CMK (cell line): ENCODE data around the gene REG4.
"Not testable (repeated sequence)": the region's sequence is repeated elsewhere in the genome, so short reads cannot be mapped to it uniquely, and the experiment has no call there.

Experiments used
- DNase-seq: peaks from one replicate; pipeline ENCODE4 v3.0.0-alpha.2; 2010; ENCODE audit warnings: low read depth

The REG4 gene

DNA sequence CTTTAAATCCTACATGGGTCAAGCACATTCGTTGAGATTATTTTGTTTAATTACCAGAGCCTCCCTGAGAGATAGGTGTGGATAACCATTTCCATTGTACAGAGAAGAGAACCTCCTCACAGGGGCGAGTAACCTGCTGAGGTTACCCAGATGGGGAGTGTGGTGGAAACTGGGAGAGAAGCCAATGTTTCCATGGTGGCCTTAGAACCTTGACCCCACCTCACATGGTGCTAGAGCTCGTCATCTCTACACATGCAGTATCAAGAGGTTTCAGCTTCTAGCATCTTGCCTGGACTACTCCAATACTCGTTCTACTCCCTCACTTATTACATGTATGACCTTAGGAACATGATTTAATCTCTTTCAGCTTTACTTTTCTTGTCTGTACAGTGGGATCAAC is 4.8 kb downstream of the REG4 start:
- DNase-seq, result no peak

DNA sequence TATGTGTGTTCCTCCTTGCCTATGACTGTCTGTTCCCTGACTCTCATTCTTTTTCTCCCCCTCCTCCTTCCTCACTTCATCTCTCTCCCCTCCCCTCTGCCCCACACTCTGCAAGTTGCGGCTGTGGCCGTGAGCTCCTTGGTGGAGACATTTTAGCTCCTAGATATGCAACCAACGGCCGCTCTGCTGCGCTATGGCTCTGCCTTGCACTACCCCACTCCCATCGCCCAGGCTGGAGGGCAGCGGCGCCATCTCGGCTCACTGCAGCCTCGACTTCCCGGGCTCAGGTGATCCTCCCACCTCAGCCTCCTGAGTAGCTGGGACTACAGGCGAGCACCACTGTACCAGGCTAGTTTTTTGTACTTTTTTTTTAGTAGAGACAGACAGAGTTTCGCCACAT is 5.5 kb downstream of the REG4 start:
- no peak for DNase-seq

DNA sequence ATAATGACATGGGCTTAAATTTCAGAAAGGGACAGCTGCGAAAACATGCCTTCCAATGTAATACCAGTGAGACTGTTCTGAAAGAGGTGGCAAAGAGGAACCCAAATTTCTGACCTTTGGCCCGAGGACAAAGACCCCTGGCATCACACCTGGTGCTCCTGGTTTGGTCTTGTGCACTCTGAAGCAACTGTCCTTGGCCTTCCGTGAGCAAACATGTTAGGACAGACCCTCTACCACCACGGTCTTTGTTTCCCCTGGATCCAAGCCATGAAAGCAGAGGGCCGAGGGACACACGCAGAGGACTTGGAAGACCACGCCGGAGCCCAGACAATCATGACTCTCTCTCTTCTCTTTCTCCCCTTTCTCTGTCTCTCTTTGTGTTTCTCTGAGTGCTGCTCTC is 6.0 kb downstream of the REG4 start:
- DNase-seq, result no peak

DNA sequence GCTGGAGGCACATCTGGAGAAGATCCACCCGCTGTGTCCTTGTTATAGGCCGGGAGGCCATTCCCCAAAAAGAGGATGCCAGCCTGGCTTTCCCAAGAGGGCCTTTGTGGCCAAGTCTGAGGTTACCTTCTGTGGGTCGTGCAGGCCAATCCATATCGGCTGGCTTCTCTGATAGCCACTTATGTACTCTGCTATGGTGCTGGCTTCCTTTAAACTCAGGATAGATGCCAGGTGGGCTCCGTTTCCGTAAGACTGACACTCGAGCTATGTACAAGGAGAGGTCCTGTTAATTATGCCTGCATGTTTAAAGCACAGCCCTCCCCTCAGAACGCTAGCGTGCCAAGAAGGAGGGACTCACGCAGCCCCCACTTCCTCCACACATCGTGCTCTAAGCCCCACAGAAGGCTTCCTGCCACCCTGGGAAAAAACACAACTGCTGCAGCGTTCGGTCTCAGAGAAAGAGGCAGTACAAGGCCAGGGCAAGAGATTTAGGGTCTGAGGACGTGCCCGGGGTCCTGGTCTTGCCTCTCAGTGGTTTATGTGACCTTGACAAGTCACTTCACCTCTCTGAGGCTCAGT is 11.6 kb downstream of the REG4 start:
- no peak for DNase-seq

DNA sequence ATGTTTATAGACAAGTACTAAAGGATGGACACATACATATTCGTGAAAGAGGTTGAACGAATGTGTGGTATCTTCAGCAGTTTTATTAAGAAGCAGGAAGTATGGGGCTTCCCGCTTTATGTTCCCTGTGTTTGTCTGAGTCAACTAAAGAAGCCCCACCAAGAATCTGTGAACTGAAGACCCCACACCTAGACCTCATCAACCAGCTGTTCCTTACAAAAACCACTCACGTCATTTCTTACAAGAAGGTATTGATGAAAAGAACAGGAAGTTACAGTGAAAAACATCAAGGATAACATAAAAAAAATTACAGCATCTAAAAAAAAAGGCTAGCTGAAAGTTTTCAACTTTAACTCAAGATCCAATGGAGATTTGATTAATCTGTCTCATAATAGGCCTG is 12.3 kb downstream of the REG4 start:
- DNase-seq, result no peak

DNA sequence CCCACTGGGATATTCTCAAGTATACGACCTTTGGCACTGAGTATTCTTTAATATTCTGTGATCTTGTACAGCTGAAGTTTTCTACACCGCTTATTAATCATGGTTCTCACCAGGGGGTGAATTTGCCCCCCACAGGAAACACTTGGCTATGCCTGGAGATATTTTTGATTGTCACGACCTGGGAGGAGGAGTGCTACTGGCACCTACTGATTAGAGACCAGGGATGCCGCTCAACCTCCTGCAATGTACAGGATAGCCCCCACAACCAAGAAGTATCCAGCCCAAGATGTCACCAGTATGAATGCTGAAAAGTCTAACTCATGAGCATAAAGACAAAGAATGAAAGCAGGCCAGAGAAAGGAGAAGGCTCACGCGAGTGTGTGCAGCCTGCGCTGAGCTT is 13.7 kb downstream of the REG4 start:
- no peak for DNase-seq

DNA sequence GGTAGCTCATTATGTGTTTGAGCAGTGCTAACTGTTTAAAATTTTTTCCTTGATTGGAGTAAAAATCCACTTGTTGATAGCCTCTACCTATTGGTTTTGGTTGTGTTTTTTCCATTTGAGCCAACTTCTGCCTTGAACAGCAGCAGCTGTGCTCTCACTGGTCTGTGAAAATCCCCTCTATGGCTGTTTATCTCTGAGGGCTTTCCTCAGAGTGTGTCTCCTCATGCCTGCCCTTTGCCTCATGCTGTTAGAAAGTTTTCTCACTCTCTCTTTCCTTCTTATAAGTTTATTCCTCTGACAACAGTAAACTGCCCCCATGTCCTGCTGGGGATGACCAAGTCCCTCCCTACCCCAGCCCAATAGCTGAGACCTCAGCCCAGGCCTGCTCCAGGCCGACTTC is 14.1 kb downstream of the REG4 start:
- no peak for DNase-seq

DNA sequence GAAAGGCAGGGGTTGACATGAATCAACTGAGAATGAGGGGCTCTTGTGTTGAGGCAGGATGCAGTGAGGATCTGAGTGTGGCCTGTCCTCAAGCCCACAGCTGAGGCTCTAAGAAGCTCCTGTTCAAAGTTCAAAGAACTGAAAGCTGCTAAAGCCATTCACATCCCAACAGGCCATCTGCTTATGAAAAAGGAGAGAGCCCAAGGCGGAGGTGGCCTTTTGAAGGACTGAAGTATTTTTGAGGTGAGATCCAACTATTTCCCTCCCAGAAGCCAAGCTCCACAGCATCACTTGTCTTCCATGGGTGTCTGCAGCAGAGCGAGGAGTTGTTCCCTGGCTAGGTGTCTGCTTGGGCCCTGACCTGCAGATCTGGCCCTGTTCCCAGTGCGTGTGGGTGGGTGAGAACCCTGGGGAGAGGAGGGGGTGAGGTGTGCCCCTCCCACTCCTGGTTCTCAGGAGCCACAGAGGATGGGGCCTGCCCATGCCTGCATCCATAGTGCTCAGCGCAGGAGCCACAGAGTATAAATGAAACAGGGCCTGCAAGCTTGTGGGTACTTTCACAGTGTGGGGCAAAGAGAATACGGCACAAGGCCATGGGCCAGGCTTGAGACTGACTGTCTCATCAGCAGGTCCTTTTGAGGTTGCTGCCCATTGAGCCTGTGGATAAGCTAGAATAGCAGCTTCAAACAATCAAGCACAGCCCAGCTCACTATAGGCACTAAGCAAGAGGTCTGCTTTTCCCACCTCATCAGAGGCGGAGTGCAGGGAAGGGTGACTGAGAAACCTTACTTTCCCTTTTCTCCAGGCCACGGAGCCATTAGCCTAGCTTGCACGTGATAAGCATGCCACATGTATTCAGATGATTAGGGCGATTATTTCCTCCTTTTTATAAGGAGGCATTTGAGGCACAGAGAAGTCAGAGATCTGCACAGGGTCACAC is 15.7 kb downstream of the REG4 start:
- DNase-seq, result no peak

DNA sequence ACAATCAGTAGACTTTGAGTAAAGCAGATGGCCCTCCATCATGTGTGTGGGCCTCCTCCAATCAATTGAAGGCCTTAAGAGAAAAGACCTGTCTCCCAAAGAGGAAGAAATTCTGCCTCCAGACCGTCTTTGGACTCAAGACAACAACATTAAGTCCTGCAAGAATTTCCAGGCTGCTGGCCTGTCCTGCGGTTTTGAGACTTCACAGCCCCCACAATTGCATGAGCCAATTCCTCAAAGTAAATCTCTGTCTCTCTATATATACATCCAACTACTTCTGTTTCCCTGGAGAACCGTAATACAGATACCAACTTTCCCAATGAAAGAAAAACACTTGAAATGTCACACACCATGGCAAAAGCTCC is 16.4 kb downstream of the REG4 start:
- no peak for DNase-seq

DNA sequence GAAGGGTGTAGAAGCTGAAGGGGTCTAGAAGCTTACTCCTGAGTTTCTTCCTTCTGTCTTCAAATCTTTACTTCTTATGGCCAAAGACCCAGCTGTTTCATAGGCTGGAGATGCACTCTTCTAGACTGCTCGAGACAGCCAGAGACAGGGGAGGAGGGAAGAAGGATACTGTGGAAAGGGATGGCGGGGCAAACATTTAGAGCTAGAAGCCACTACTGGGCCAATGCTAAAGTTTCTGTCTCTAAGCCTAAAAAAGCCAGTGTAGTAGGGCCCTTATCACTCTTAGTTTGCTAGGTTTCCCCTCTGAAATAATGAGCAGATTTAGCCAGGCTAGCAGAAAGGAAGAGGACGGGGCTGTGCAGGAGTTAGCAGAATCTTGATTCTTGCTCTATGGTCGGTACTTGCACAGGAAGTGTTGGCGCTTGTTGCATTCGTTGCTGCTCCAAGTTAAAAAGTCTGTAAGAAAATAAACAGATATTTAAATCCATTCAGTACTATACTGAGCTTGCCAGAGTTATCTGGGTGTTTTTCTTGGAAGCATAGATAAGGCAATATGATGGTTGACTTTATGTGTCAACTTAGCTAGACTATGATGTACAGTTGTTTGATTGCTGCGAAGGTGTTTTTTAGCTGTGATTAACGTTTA is 16.9 kb downstream of the REG4 start:
- DNase-seq, result no peak

DNA sequence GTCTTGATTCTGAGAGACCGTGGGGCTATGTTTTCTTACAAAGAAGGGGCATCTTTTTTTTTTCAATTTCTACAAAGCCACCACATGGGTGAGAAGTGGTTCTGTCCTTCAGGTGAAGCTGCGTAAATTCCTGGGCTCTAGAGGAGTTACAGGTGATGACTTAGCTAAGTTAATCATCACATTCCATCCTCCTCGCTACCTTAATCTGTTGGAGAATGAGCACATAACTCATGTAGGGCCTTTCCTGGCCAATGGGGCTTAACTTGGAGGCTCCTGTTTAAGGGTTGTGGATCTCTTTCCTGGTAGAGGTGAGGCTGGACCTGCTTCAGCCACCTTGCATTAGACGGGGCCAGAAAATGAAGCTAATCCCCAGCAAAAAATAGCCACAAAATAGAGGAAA is 19.9 kb downstream of the REG4 start:
- no peak for DNase-seq

DNA sequence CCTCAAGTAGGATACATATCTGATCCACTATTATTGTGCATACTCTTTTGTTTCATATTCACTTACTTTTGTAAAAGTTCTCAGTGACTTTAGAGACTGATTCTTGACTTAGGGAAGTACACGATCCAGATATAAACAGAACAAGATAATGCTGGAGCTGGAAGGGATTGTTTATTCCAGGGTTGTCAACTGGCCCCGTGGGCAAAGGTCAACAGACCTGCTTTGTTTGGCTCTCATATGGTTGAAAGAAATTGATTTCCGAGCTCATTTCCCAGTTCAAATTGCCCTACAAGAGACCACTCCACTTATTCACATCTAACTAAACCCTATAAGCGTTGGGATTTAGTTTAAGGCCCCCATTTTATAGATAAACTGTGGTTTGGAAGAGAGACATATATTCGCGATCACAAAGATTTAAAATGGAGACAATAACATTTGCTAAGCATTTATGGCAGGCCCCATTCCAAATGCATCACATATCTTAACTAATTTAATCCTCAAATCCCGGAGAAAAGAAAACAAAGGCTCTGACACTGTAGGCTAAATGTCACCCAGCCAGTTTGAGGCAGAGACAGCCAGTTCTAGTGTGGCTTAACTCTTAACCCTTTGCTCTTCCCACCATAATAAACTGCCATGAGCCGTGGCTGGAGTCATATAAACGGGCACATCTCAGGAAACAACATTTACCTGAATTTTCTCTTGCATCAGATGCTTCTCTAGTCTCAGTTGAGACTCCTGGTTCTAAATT is 20.6 kb downstream of the REG4 start:
- no peak for DNase-seq

DNA sequence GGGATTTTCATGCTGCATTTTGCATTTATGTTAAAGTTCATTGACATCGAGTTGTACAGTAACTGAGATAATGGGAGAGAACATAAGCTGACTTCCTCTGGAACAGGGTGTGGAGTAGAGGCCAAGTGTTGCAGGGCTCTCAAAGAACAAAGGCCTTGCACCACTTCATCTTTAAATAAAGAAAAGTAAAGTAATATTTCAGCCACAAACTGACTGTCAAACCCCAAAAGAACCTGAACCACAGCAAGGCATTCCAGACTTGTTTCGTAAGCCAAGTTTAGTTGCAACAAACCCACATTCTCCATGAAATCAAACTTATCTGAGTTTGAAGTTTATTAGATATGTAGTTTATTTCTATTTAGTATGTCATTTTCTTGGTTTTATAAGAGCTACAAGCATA is 23.5 kb downstream of the REG4 start:
- DNase-seq, result no peak

DNA sequence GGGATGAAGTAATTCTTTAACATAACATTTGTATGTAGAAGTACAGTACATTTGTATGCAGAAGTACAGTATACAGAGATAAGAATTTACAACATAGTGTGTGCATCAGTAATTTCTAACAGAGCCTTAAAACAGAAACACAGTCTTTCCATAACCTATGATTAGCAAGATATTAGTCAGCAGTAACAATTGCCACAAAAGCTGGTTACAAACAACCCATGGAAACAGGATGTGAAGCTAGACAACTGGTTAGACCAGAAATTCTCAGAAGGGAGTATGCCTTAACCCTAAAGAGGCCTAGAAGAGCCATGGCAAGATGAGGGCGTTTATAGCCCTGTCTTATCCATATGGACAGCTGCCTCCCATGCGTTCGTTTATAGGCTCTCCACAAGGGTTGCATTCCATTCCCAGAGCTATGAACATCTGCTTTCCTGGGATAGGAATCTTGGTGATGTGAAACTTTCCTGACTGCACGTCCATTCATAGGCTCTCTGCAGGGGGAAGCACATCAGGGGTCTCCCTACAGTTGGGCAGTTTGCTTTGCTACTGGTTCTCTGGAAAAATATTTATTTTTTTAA is 24.7 kb downstream of the REG4 start:
- DNase-seq, result not testable (repeated sequence)

DNA sequence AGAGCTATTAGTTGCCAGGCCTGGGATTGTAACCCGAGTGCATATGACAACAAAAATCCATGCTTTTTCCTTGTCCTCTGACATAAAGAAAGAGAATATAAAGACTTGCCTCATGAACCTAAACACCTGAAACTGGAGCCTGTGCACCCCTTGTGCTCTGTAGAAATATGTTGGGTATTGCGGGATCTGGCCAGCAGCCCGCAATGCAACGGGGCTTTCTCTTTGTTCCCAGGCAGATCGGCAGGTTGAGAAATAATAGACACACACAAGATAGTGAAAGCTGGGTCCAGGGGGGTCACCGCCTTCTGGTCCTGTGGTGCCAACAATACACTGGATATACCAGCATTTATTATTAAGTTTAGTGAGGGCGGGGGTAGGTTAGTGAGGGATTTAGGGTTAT is 25.2 kb downstream of the REG4 start:
- not testable (repeated sequence) for DNase-seq

DNA sequence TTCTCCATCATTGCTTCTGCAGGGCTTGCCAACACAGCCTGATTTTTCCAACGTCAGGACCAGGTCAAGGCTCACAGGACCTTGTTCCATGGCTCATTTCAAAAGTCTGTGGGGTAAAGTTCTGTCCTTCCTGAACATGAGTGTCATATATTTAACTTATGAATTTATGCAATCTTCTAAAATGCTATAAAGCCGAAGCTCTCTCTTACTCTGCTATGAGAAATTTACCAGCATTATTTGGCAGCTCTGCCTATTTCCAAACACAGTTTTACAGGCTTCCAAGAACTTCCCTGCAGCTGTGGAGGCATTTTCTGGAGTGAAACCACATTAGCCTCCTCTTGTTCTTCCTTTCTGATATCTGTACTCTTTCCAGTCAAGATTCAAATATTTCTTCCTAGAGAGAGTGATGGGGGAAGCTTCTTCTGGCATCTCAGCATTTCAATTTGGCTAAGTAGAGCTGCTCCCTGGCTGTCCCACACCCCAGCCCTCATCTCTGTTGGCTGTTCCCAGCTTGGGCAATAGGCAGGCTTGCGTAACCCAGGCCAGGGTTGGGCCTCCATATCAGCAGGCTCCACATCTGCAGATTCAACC is 27.0 kb downstream of the REG4 start:
- no peak for DNase-seq

DNA sequence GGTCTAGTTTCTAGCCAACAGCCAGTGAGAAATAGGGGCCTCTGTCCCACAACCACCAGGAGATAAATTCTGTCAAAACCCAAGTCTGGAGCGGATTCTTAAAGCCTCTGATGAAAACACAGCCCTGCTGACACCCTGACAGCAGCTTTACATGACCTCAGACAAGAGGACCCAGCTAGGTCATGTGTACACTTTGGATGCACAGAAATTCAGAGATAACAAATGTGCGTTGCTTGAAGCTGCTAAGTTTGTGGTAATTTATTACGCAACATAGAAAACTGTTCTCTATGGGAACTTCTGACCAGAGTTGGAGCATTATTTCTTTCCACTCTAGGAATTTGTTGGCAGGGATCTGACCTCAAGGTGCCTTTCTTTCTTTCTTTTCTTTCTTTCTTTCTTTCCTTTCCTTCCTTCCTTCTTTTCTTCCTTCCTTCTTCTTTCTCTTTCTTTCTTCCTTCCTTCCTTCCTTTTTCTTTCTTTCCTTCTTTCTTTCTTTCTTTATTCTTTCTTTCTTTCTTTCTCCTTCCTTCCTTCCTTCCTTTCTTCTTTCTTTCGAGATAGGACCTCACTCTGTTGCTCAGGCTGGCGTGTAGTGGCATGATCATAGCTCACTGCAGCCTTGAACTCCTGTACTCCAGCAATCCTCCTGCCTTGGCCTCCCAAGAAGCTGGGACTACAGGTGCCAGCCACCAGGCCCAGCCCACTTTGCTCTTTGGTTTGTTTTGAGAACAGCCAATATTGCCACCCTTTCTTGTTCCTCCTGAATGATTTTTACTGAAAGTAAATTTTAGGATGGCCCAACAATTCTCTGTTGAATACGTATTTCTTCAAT is 27.7 kb downstream of the REG4 start:
- DNase-seq, result no peak

DNA sequence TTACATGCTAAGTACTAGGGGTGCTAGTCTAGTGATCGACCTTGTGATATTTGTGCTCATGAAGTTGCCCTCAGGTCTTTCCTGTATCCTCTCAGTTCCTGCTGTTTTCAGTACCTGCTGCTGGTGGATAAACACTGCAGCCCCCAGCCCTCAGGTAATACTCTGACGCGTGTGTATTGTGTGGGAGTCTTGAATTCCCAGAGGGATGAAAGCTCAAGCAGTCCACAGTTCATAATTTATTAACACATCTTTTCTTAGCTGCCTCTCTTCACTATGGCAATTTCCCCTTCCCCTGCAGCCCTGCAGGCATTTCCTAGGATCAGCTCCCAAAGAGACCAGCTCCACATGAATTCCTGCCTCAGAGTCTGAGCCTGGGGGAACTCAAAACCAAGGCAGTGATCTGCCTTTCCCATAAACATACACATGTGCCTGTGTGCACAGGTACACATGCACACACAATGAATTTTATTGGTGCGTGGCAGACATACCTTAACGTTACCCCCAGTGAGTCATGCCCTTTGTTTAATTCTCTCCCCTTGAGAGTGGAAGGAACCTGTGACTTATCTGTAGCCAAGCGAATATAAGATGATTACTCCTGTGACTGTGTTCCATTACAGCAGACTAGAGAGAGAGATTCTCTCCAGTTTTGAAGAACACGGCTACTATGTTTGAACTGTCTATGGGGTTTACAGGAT is 28.5 kb downstream of the REG4 start:
- no peak for DNase-seq

DNA sequence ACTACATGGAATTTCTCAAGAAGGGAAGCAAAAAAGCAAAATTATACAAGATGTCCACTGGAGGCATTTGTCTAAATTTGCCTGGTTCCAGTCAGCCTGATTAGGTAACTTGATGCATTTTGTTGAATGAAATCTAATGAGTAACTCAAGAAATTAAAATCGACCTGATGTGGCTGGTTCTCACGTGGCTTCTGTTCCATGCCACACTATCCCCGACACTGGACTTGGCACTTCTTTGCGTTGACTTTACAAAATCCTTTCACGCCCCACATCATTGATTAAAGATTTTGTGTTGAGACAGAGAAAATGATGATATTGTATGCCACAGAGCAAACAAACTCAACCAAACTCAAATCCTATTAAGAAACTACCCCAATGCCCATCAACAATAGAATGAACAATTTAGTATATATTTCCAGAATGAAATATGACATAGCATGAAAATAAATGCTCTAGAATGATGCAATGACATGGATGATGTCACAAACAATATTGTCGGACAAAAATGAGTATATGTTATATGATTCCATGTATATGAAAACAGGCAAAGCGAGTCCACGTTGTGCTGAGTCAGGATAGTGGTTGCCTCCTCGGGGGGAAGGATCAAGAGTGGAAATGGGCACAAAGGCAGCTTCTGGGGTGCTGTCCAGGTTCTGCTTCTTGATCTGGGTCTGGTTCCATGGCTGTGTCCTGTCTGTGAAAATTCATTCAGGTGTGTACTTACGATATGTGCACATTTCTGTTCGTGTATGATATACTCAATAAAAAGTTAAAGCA is 29.6 kb downstream of the REG4 start:
- no peak for DNase-seq
